Karpas-422 (cell line): ENCODE data around the gene PARD3B. TPM values are rescaled to one million over a fixed set of nuclear protein-coding genes. Genes with fewer than 3 reads are reported as not detected.

Source experiments
- DNase-seq: peaks from one replicate; pipeline ENCODE4 v3.0.0-alpha.2; 2015
- H2AFZ ChIP-seq: fragments of 200-600 bp; sonication (generic); 2 replicates; pipeline ENCODE4 v1.6.1; 2014; ENCODE audit warnings: antibody characterized with exemption, low read length, mixed read lengths
- H3K27ac ChIP-seq: fragments of 200-600 bp; sonication (generic); 2 replicates; pipeline ENCODE4 v1.5.1; 2014; ENCODE audit warnings: mild to moderate bottlenecking, low read length, moderate library complexity
- H3K27me3 ChIP-seq: fragments of 200-600 bp; sonication (generic); 2 replicates; pipeline ENCODE4 v1.6.1; 2014; ENCODE audit warnings: low read length, mixed read lengths
- H3K36me3 ChIP-seq: fragments of 200-600 bp; sonication (generic); 2 replicates; pipeline ENCODE4 v1.6.1; 2014; ENCODE audit warnings: low read length, mixed read lengths; ENCODE audit not compliant: insufficient read depth
- H3K4me1 ChIP-seq: fragments of 200-600 bp; sonication (generic); 2 replicates; pipeline ENCODE4 v1.6.1; 2014; ENCODE audit warnings: mild to moderate bottlenecking, low read length, mixed read lengths
- H3K4me2 ChIP-seq: fragments of 200-600 bp; sonication (generic); 2 replicates; pipeline ENCODE4 v1.6.1; 2014; ENCODE audit warnings: low read length, low read depth, mild to moderate bottlenecking; ENCODE audit not compliant: poor library complexity, severe bottlenecking
- H3K4me3 ChIP-seq: fragments of 200-600 bp; sonication (generic); 2 replicates; pipeline ENCODE4 v1.5.1; 2014; ENCODE audit warnings: mild to moderate bottlenecking, antibody characterized with exemption, low read length, mixed read lengths
- H3K79me2 ChIP-seq: fragments of 200-600 bp; sonication (generic); 2 replicates; pipeline ENCODE4 v1.6.1; 2014; ENCODE audit warnings: mild to moderate bottlenecking, low read length, mixed read lengths
- H3K9ac ChIP-seq: fragments of 200-600 bp; sonication (generic); 2 replicates; pipeline ENCODE4 v1.6.0; 2014; ENCODE audit warnings: low read length
- H3K9me2 ChIP-seq: fragments of 200-600 bp; sonication (generic), shearing (Covaris generic); replicated peaks from 2 replicates; pipeline ENCODE4 v1.6.0; 2014; ENCODE audit warnings: mild to moderate bottlenecking, low read length, moderate library complexity; ENCODE audit not compliant: insufficient read depth
- H3K9me3 ChIP-seq: fragments of 300-700, 200-600 bp; sonication (generic); 2 replicates; pipeline ENCODE4 v1.6.1; 2014; ENCODE audit warnings: low read length, mixed read lengths
- H4K20me1 ChIP-seq: fragments of 200-600 bp; sonication (generic); 2 replicates; pipeline ENCODE4 v1.6.1; 2014; ENCODE audit warnings: mild to moderate bottlenecking, antibody characterized with exemption, low read length, low read depth; ENCODE audit not compliant: insufficient read depth
- total RNA-seq: library from RNA; depleted of rRNA; stranded (reverse); fragments of >200 nt; shearing (Covaris generic); gene quantifications from 2 replicates; pipeline ENCODE4 v1.2.3, GENCODE V29; 2014; ENCODE audit warnings: low replicate concordance

Gene PARD3B
- total RNA-seq, 1 experiment from 2014 or later = not detected

DNA sequence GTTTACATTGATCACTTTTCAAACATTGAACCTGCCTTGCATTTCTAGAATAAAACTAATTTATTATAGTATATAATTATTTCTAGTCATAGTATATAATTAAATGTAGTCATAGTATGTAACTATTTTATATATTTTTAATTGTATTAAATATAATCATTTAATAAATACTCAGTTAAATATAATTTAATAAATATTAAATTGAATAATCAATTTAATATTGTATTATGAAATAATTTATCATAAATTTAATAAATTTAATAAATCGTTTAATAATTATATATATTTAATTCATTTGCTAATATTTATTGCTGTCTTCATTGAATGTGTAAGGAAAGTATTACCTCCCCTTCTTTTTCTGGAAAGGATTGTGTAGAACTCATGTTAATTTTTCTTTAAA is 911.4 kb downstream of the PARD3B start:
- no peaks in the 10 kb centered on the region for H3K79me2 ChIP-seq
- H4K20me1 ChIP-seq = no peaks in the 10 kb centered on the region
- no peaks in the 10 kb centered on the region for H3K9me3 ChIP-seq
- no peaks in the 10 kb centered on the region for H3K27me3 ChIP-seq
- no peak overlapping the region for H3K27ac ChIP-seq
- H3K4me2 ChIP-seq = no peak overlapping the region
- no peak overlapping the region for H3K9ac ChIP-seq
- H3K4me1 ChIP-seq = no peaks in the 10 kb centered on the region
- H3K4me3 ChIP-seq = no peak overlapping the region
- H2AFZ ChIP-seq = no peak overlapping the region
- H3K9me2 ChIP-seq = no peaks in the 10 kb centered on the region
- no peak for DNase-seq
- H3K36me3 ChIP-seq = no peaks in the 10 kb centered on the region

DNA sequence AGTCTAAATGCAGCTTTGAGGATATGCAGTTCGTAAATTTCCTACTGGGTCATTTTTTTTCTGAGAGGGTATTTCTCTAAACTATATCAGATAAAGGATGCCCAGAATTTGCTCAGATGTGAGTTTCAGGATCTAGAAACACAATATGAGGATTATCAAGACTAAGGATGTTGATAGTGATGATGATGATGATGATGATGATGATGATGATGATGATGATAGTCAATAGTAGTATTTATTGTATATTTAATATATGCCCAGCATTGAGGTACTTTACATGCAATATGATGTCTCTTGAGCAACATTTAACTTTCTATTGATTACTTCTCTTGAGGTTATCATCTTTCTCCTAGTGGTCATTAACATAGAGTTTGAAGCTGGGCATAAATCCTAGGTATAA is 914.9 kb downstream of the PARD3B start:
- Histone ChIP-seq H2AFZ (no peak overlapping the region), H3K9me3 (no peaks in the 10 kb centered on the region), H3K27ac (no peak overlapping the region), H3K4me1 (no peaks in the 10 kb centered on the region), H3K9me2 (no peaks in the 10 kb centered on the region), H3K79me2 (no peaks in the 10 kb centered on the region), H4K20me1 (no peaks in the 10 kb centered on the region), H3K27me3 (no peaks in the 10 kb centered on the region), H3K4me3 (no peak overlapping the region), H3K36me3 (no peaks in the 10 kb centered on the region), H3K9ac (no peak overlapping the region), H3K4me2 (no peak overlapping the region)
- DNase-seq = no peak

DNA sequence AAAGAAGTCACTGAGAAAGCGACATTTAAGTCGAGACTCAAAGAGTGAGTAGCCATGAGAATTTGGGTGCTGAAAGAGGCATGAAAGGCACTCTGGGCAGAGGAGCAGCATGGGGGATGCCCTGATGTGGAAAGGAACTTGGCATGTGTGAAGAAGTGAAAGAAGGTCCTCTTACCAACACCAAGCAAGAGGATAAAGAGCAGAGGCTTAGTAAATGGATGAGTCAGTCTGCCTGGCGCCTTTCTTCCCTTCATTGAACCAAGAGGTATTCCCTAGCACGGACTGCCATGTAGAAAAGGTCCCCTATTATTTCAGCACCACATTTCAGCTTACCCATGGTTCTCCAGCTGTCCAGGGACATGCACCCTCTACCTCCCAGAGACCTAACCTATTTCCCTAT is 915.9 kb downstream of the PARD3B start:
- no peaks in the 10 kb centered on the region for H4K20me1 ChIP-seq
- H3K27ac ChIP-seq = no peak overlapping the region
- no peaks in the 10 kb centered on the region for H3K36me3 ChIP-seq
- no peaks in the 10 kb centered on the region for H3K9me2 ChIP-seq
- H3K79me2 ChIP-seq = no peaks in the 10 kb centered on the region
- DNase-seq = no peak
- H3K9ac ChIP-seq = no peak overlapping the region
- H3K4me3 ChIP-seq = no peak overlapping the region
- H2AFZ ChIP-seq = no peak overlapping the region
- H3K27me3 ChIP-seq = no peaks in the 10 kb centered on the region
- peaks cover 1% of the 10 kb centered on the region for H3K4me1 ChIP-seq
- no peak overlapping the region for H3K4me2 ChIP-seq
- no peaks in the 10 kb centered on the region for H3K9me3 ChIP-seq

DNA sequence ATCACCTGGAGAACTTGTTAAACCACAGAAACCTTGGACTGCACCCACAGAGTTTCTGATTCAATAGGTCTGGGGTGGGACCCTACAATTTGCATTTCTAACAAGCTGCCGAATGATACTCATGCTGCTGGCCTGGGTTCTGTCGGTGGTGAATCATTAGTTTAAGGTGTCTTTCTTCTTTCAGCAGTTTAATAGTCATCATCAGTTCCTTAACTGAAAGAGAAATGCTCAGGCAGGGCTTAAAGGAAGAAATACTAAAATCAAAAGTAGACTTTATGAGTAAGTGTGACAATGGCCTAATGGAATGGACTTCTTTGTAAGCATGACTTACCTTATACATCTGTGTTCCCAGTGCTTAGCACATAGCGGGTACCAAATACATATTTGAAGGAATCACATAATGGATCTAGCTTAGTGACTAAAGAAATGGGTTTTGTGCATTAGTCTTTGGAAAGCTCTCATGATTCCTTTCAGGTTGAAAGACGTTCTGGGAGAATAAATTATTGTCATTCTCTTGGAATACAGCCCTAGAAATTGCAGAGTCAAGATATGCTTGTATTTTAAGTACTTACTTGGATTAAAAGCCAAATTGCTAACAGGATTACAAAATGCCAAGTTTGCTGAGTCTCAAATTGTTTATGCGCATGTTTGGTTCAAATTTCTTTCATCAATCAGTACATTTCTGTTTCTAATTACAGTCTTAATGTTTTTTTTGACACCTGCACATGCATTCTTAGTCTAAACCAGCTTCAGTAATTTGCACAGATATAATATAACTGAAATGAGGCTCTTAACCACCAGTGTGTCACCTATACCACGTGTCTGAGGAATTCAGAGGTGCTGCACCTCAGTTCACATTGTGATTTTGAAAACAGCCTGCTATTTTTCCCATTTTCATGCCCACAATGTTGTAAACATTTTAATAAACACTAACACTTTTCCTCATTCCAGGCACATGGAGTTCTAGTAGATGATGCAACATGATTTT is 916.7 kb downstream of the PARD3B start:
- no peak for DNase-seq
- no peaks in the 10 kb centered on the region for H3K9me2 ChIP-seq
- H3K4me2 ChIP-seq = no peak overlapping the region
- H3K9ac ChIP-seq = no peak overlapping the region
- H3K27ac ChIP-seq = no peak overlapping the region
- H3K79me2 ChIP-seq = no peaks in the 10 kb centered on the region
- H3K36me3 ChIP-seq = no peaks in the 10 kb centered on the region
- H3K27me3 ChIP-seq = no peaks in the 10 kb centered on the region
- no peak overlapping the region for H3K4me3 ChIP-seq
- H3K4me1 ChIP-seq = peaks cover 4% of the 10 kb centered on the region
- no peaks in the 10 kb centered on the region for H3K9me3 ChIP-seq
- no peaks in the 10 kb centered on the region for H4K20me1 ChIP-seq
- no peak overlapping the region for H2AFZ ChIP-seq

DNA sequence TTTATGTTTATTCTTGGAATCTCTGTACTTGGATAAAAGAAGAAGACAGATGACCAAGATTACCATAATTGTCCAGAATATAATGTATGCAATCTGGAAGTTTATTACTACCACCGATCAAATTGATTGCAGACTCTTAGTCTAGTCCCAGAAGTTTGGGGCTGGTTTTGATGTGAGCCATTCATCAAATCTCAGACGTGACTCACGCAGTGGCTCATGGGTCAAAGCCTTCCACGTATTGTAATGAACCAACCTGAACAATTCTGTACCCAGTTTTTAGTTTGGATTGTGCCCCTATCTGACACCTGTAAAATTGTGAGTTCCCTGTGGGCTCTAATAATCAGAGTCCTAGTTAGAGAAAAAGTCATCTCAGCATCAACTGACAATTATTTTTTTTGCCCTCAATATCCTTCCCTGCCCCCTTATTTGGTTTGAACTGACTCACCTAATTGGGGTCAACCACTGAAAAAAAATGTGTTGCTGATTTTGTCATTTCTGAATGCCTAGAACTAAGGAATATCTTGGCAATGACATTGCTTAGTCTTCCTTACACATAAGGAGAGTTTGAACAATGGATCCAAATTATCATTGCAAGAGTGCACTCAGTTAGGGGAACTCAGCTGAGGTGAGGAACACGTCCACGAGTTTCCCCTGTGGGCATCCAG is 917.5 kb downstream of the PARD3B start:
- Histone ChIP-seq H3K9me2 (no peaks in the 10 kb centered on the region), H3K27me3 (no peaks in the 10 kb centered on the region), H3K9ac (no peak overlapping the region), H4K20me1 (no peaks in the 10 kb centered on the region), H3K36me3 (no peaks in the 10 kb centered on the region), H3K9me3 (no peaks in the 10 kb centered on the region), H3K27ac (no peak overlapping the region), H3K4me1 (peaks cover 4% of the 10 kb centered on the region), H3K79me2 (no peaks in the 10 kb centered on the region), H3K4me3 (no peak overlapping the region), H2AFZ (no peak overlapping the region), H3K4me2 (no peak overlapping the region)
- no peak for DNase-seq

DNA sequence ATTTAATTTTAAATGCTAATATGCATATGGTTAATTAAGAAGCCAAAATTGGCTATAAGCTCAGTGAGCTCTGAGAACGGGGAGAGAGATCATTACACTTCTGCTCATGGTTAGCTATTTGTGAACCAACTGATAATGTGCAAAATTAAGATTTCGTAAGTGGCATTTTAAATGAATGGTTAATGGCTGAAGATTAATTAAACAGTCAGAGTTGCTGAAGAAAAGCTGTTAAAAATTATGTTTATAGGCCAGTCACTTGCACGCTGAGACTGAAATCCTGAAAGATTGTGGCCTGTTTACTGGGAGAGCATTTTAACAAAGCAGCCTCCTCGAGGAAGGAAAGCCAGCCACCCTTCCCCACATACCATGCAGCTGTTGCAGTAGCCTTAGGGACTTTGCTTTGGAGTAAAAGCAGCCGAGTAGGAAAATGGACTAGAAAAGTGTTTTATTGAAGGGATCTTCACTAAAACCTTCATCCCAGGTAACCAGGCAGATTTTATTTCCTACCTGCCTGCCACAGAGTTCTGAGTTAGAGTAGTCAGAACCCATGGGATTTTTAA is 918.3 kb downstream of the PARD3B start:
- no peak overlapping the region for H3K9ac ChIP-seq
- H3K79me2 ChIP-seq = no peaks in the 10 kb centered on the region
- no peaks in the 10 kb centered on the region for H4K20me1 ChIP-seq
- DNase-seq = no peak
- no peak overlapping the region for H3K4me3 ChIP-seq
- no peaks in the 10 kb centered on the region for H3K27me3 ChIP-seq
- H3K9me3 ChIP-seq = no peaks in the 10 kb centered on the region
- H3K9me2 ChIP-seq = no peaks in the 10 kb centered on the region
- H3K36me3 ChIP-seq = no peaks in the 10 kb centered on the region
- no peak overlapping the region for H3K27ac ChIP-seq
- H3K4me1 ChIP-seq = peaks cover 10% of the 10 kb centered on the region
- H2AFZ ChIP-seq = no peak overlapping the region
- no peak overlapping the region for H3K4me2 ChIP-seq

DNA sequence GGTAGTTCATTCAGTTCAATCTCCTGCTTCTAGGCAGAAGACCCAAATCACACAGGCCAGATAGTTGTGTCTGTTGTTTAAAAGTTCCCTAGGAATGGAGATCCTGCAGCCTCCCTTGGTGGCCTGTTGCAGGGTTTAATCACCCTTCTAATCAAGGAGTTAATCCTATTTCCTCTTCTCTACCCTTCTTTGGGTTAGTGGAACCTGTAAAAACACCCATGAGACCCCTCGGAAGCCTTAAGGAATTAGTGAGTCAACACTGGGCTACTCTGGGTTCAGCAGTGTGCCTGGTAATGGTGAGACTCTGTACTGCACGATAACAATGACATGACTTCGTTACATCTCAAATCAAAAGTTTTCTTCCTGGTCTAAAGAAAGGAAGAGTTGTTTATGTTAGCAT is 919.4 kb downstream of the PARD3B start:
- H3K79me2 ChIP-seq = no peaks in the 10 kb centered on the region
- H3K4me3 ChIP-seq = no peak overlapping the region
- H3K9me2 ChIP-seq = no peaks in the 10 kb centered on the region
- no peak overlapping the region for H3K27ac ChIP-seq
- DNase-seq = no peak
- H4K20me1 ChIP-seq = no peaks in the 10 kb centered on the region
- H3K9me3 ChIP-seq = no peaks in the 10 kb centered on the region
- H3K36me3 ChIP-seq = no peaks in the 10 kb centered on the region
- H2AFZ ChIP-seq = no peak overlapping the region
- H3K9ac ChIP-seq = no peak overlapping the region
- H3K4me1 ChIP-seq = peaks cover 12% of the 10 kb centered on the region
- no peak overlapping the region for H3K4me2 ChIP-seq
- H3K27me3 ChIP-seq = no peaks in the 10 kb centered on the region

DNA sequence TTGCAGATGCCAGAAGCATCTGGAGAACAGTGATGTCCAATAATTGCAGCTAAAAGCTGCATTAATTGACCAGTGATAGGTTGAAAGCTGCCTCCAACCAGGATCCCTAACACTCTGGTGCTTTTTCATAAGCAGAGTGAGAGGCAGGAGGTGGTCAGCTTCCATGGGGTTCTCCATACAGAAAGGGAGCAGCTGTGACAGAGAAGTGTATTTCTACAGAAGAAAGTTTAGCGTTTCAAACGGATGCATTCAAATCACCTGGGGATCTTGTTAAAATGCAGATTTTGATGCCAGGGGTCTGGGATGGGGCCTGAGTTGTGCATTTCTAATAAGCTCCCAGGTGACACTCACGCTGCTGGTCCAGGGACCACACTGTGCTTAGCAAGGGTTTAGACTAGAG is 920.5 kb downstream of the PARD3B start:
- Histone ChIP-seq H3K9ac (no peak overlapping the region), H3K9me2 (no peaks in the 10 kb centered on the region), H3K79me2 (no peaks in the 10 kb centered on the region), H3K27me3 (no peaks in the 10 kb centered on the region), H3K27ac (no peak overlapping the region), H3K4me1 (peaks cover 12% of the 10 kb centered on the region), H4K20me1 (no peaks in the 10 kb centered on the region), H3K36me3 (no peaks in the 10 kb centered on the region), H3K9me3 (no peaks in the 10 kb centered on the region), H2AFZ (no peak overlapping the region), H3K4me3 (no peak overlapping the region), H3K4me2 (no peak overlapping the region)
- DNase-seq = no peak
